K562 (cell line): ENCODE data around the gene PPP1CC. TPM values are rescaled to one million over a fixed set of nuclear protein-coding genes. Genes with fewer than 3 reads are reported as not detected.

Experiments used
- ARNT ChIP-seq, 2 experiments: fragments of 450-650 bp; IDR thresholded peaks; 2 replicates each; pipeline ENCODE4 v1.6.1; 2016; ENCODE audit warnings: mild to moderate bottlenecking in 1 of 2
- ATF1 ChIP-seq, 2 experiments: fragments of 450-650 bp in 1 of 2; IDR thresholded peaks; 2 replicates each; pipeline ENCODE4 v1.6.1; 2016; ENCODE audit warnings: missing compliant biosample characterization in 1 of 2, missing genetic modification characterization in 1 of 2
- BACH1 ChIP-seq: fragments of 200-800 bp; sonication (Bioruptor generic); IDR thresholded peaks from 2 replicates; pipeline ENCODE4 v1.6.1; 2016; ENCODE audit warnings: missing genetic modification characterization, missing compliant biosample characterization
- ELF2 ChIP-seq: fragments of 250-450 bp; sonication (Bioruptor Pico); IDR thresholded peaks from 2 replicates; pipeline ENCODE4 v1.5.0; 2021; ENCODE audit warnings: mild to moderate bottlenecking
- GABPB1 ChIP-seq: sonication (generic); formaldehyde crosslinking; IDR thresholded peaks from 2 replicates; pipeline ENCODE4 v1.8.0; 2022; ENCODE audit warnings: mild to moderate bottlenecking, missing genetic modification reagents
- MYC ChIP-seq, 2 experiments: fragments of 250-450 bp in 1 of 2; sonication (Bioruptor Pico) in 1 of 2; IDR thresholded peaks; 2 replicates each; pipeline versions ENCODE4 v1.5.1 to v1.6.1; 2012 to 2021; ENCODE audit warnings: low read depth in 2 of 2, borderline replicate concordance in 1 of 2, improper control_type of control experiment in 1 of 2, low read length in 1 of 2, mild to moderate bottlenecking in 1 of 2, moderate library complexity in 1 of 2
- NONO ChIP-seq, 2 experiments: fragments of 200-400 bp in 1 of 2; fragments of 450-650 bp in 1 of 2; formaldehyde crosslinking in 1 of 2; IDR thresholded peaks; 2 replicates each; pipeline ENCODE4 v1.6.1; 2017; ENCODE audit warnings: low read depth in 2 of 2, mild to moderate bottlenecking in 2 of 2, moderate library complexity in 2 of 2, low read length in 1 of 2
- PCBP1 ChIP-seq: fragments of 200-400 bp; formaldehyde crosslinking; IDR thresholded peaks from 2 replicates; pipeline ENCODE4 v1.6.1; 2018; ENCODE audit warnings: mild to moderate bottlenecking, low read depth, low read length; ENCODE audit not compliant: poor library complexity, severe bottlenecking
- RBFOX2 ChIP-seq: fragments of 200-400 bp; formaldehyde crosslinking; IDR thresholded peaks from 2 replicates; pipeline ENCODE4 v1.6.1; 2017; ENCODE audit warnings: low read depth, mild to moderate bottlenecking, low read length, moderate library complexity
- RBM22 ChIP-seq: fragments of 200-400 bp; formaldehyde crosslinking; IDR thresholded peaks from 2 replicates; pipeline ENCODE4 v1.6.1; 2018; ENCODE audit warnings: low read length, low read depth; ENCODE audit not compliant: poor library complexity, severe bottlenecking
- XRCC3 ChIP-seq: fragments of 450-650 bp; IDR thresholded peaks from 2 replicates; pipeline ENCODE4 v1.6.1; 2017; ENCODE audit warnings: mild to moderate bottlenecking, moderate library complexity
- ZEB2 ChIP-seq: fragments of 450-650 bp; IDR thresholded peaks from 2 replicates; pipeline ENCODE4 v1.6.1; 2016
- ZNF311 ChIP-seq: fragments of 250-450 bp; sonication (Bioruptor Pico); IDR thresholded peaks from 2 replicates; pipeline ENCODE4 v1.4.0; 2020; ENCODE audit warnings: mild to moderate bottlenecking, moderate library complexity
- polyA plus RNA-seq, 8 experiments: library from polyadenylated mRNA; depleted of rRNA in 4 of 8; stranded (reverse) in 5 of 8; unstranded in 3 of 8; fragments of >200 nt; fragmentation: Nextera tagmentation in 2 of 8; fragmentation: Illumina TruSeq in 1 of 8; extraction: Ambion mirVana in 2 of 8; extraction: Trizol in 1 of 8; gene quantifications; 2 replicates each; pipeline versions ENCODE4 v1.2.1 to v1.2.3, GENCODE V29; 2011 to 2014; ENCODE audit warnings: inconsistent platforms in 1 of 8, missing spikeins in 1 of 8
- total RNA-seq, 7 experiments: library from RNA; depleted of rRNA in 6 of 7; stranded (reverse); fragments of >200 nt in 6 of 7; fragmentation: Illumina TruSeq in 2 of 7; extraction: Trizol in 2 of 7; gene quantifications; 2 replicates each; pipeline versions ENCODE4 v1.2.1 to v1.2.3, GENCODE V29; 2011 to 2021; ENCODE audit warnings: low replicate concordance in 1 of 7
- TF ChIP-seq, protein P1 (sequence below): fragments of 450-650 bp; IDR thresholded peaks from 2 replicates; pipeline ENCODE4 v1.6.1; 2016; ENCODE audit warnings: low read depth, mild to moderate bottlenecking, moderate library complexity
- TF ChIP-seq, protein P2 (sequence below), 3 experiments: fragments of 200-800 bp in 1 of 3; sonication (Bioruptor generic) in 1 of 3; sonication (generic) in 1 of 3; formaldehyde crosslinking in 1 of 3; IDR thresholded peaks; 2 replicates each; pipeline versions ENCODE4 v1.6.1 to v1.8.0; 2016 to 2022; ENCODE audit warnings: mild to moderate bottlenecking in 2 of 3, missing compliant biosample characterization in 2 of 3, missing genetic modification characterization in 2 of 3, missing genetic modification reagents in 1 of 3
- TF ChIP-seq, protein P3 (sequence below): fragments of 450-650 bp; formaldehyde crosslinking; IDR thresholded peaks from 2 replicates; pipeline ENCODE4 v1.4.0; 2020; ENCODE audit warnings: mild to moderate bottlenecking
- TF ChIP-seq, protein P4 (sequence below), 2 experiments: fragments of 450-650 bp; IDR thresholded peaks; 2 replicates each; pipeline ENCODE4 v1.6.1; 2018; ENCODE audit warnings: mild to moderate bottlenecking in 2 of 2, low read depth in 1 of 2; ENCODE audit not compliant: partially characterized antibody in 2 of 2
- TF ChIP-seq, protein P5 (sequence below): sonication (generic); formaldehyde crosslinking; IDR thresholded peaks from 2 replicates; pipeline ENCODE4 v1.9.0; 2022; ENCODE audit warnings: mild to moderate bottlenecking, missing genetic modification reagents

The PPP1CC gene
- total and polyA plus RNA-seq, 9 of the 15 experiments (the other 6 are each of a cell fraction or from before 2014, with no cell fraction given) = 67.4 to 286 (median 195) TPM

DNA sequence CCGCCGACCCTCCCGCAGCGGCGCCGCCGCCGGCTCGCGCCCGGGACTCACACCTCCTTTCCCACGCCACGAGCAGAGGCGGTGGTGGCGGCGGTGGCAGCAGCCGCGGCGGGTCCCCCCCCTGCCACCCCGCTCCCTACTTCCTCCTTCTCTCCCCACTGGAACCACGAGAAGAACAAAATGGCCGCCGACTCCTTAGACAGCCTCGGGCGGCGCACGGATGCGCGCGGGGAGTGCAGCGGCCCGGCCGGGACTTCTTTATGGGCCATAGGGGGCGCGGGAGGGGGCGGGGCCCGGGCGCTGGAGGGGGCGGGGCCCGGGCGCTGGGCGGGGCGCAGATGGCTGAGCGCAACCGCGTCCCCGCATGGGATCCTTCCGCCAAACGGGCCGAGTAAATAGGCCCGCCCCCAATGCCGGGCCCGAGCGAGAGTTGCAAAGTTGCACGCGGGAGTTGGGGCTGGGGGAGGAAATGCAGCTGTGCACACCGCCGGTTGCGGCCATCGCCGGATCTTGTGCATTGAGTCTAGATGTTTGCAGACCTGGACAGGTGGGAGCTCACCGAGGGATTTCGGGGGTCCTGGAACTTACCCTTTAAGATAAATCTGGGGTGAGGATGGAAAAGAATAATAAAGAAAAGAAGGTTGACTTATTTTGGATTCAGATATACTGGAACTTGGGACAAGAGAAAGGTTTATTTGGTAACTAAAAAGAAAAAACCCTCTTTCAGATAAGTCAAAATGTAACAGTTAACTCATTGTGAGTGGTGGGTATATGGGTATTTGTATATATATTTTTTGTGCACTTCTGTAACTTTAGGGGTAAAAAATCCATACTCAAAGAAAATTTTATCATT is at the start of gene PPP1CC (continued):
- TF ChIP-seq, protein P1, sequence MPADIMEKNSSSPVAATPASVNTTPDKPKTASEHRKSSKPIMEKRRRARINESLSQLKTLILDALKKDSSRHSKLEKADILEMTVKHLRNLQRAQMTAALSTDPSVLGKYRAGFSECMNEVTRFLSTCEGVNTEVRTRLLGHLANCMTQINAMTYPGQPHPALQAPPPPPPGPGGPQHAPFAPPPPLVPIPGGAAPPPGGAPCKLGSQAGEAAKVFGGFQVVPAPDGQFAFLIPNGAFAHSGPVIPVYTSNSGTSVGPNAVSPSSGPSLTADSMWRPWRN = no peak
- TF ChIP-seq XRCC3 = no peak
- TF ChIP-seq GABPB1 (CRISPR knock-in tag) = peak; percentile 60
- no peak for TF ChIP-seq BACH1 (tag)
- TF ChIP-seq, protein P2, sequence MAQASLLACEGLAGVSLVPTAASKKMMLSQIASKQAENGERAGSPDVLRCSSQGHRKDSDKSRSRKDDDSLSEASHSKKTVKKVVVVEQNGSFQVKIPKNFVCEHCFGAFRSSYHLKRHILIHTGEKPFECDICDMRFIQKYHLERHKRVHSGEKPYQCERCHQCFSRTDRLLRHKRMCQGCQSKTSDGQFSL (CRISPR knock-in tag; IDR thresholded peaks at IDR 0.05) = peak; percentile 84
- TF ChIP-seq, protein P2 (tag; IDR thresholded peaks at IDR 0.05) = peak in 1 of 2 experiments; percentile 77; a peak in 2 of 4 replicates
- TF ChIP-seq ATF1 (CRISPR knock-in tag; IDR thresholded peaks at IDR 0.05) = peak; percentile 16; the same call in 1 of the 2 replicates
- peak; percentile 27; the same call in 1 of the 2 replicates for TF ChIP-seq ATF1 (tag; IDR thresholded peaks at IDR 0.05)
- TF ChIP-seq RBM22 = peak; percentile 58
- TF ChIP-seq, protein P3, sequence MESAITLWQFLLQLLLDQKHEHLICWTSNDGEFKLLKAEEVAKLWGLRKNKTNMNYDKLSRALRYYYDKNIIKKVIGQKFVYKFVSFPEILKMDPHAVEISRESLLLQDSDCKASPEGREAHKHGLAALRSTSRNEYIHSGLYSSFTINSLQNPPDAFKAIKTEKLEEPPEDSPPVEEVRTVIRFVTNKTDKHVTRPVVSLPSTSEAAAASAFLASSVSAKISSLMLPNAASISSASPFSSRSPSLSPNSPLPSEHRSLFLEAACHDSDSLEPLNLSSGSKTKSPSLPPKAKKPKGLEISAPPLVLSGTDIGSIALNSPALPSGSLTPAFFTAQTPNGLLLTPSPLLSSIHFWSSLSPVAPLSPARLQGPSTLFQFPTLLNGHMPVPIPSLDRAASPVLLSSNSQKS (CRISPR knock-in tag) = no peak
- TF ChIP-seq ELF2 (CRISPR knock-in tag) = peak; percentile 59
- no peak for TF ChIP-seq ZEB2
- TF ChIP-seq RBFOX2 = peak; percentile 96
- TF ChIP-seq, protein P4, sequence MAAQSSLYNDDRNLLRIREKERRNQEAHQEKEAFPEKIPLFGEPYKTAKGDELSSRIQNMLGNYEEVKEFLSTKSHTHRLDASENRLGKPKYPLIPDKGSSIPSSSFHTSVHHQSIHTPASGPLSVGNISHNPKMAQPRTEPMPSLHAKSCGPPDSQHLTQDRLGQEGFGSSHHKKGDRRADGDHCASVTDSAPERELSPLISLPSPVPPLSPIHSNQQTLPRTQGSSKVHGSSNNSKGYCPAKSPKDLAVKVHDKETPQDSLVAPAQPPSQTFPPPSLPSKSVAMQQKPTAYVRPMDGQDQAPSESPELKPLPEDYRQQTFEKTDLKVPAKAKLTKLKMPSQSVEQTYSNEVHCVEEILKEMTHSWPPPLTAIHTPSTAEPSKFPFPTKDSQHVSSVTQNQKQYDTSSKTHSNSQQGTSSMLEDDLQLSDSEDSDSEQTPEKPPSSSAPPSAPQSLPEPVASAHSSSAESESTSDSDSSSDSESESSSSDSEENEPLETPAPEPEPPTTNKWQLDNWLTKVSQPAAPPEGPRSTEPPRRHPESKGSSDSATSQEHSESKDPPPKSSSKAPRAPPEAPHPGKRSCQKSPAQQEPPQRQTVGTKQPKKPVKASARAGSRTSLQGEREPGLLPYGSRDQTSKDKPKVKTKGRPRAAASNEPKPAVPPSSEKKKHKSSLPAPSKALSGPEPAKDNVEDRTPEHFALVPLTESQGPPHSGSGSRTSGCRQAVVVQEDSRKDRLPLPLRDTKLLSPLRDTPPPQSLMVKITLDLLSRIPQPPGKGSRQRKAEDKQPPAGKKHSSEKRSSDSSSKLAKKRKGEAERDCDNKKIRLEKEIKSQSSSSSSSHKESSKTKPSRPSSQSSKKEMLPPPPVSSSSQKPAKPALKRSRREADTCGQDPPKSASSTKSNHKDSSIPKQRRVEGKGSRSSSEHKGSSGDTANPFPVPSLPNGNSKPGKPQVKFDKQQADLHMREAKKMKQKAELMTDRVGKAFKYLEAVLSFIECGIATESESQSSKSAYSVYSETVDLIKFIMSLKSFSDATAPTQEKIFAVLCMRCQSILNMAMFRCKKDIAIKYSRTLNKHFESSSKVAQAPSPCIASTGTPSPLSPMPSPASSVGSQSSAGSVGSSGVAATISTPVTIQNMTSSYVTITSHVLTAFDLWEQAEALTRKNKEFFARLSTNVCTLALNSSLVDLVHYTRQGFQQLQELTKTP (IDR thresholded peaks at IDR 0.05; ENCODE audit: low read depth in 1 of 2, partially characterized antibody in 2 of 2) = peak in 1 of 2 experiments; percentile 25
- TF ChIP-seq, protein P5, sequence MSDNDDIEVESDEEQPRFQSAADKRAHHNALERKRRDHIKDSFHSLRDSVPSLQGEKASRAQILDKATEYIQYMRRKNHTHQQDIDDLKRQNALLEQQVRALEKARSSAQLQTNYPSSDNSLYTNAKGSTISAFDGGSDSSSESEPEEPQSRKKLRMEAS (CRISPR knock-in tag) = peak; percentile 61
- TF ChIP-seq ARNT (IDR thresholded peaks at IDR 0.05) = 0 out of 4 replicates have a peak, but pooled peaks of 1 of the 2 experiments have one; percentile 43
- peak; percentile 97 for TF ChIP-seq PCBP1
- peak; percentile 93 for TF ChIP-seq MYC (IDR thresholded peaks at IDR 0.05; ENCODE audit: low read depth, low read length)
- TF ChIP-seq MYC (CRISPR knock-in tag; IDR thresholded peaks at IDR 0.05; ENCODE audit: borderline replicate concordance, low read depth) = no peak
- peak in 1 of 2 experiments; percentile 65; a peak in 2 of 4 replicates for TF ChIP-seq NONO (IDR thresholded peaks at IDR 0.05; ENCODE audit: low read depth in 2 of 2, low read length in 1 of 2)
- no peak for TF ChIP-seq ZNF311 (CRISPR knock-in tag)
